ENCODE measurements around the gene KRT25. TPM values are rescaled to one million over a fixed set of nuclear protein-coding genes. Genes with fewer than 3 reads are reported as not detected.

Gene KRT25
- total and polyA plus RNA-seq, 2 of the 8 experiments (the other 6 are each of a cell fraction or from before 2014, with no cell fraction given), result not detected

GRCh38 chr17:40772101-40772500 lies 17.0 kb upstream of the KRT25 start, which contains the start of gene KRT26:
Gene KRT26 (minus strand): TSS chr17:40772201. CDS start chr17:40772113, 88 bp downstream.
- no peak within 1 kb of the TSS for H3K4me3 ChIP-seq (ENCODE audit: extremely low read depth in 1 of 4, insufficient read depth in 2 of 4, low read depth in 3 of 4, low read length in 4 of 4)
- TF ChIP-seq TCF12 (IDR thresholded peaks at IDR 0.05; ENCODE audit: low read depth, low read length), result no peak
- no peak for TF ChIP-seq JUN (IDR thresholded peaks at IDR 0.05; ENCODE audit: low read depth, low read length)
- no peak for TF ChIP-seq SIX5 (IDR thresholded peaks at IDR 0.05; ENCODE audit: low read depth, low read length)
- TF ChIP-seq SP2 (IDR thresholded peaks at IDR 0.05; ENCODE audit: low read length), result no peak
- no peak for TF ChIP-seq SIRT6 (IDR thresholded peaks at IDR 0.05; ENCODE audit: low read length)
- TF ChIP-seq SP4 (IDR thresholded peaks at IDR 0.05; ENCODE audit: low read length), result no peak
- no peak for TF ChIP-seq JUND (IDR thresholded peaks at IDR 0.05; ENCODE audit: low read length)
- no peak within 1 kb of the TSS for H2BK12ac ChIP-seq (ENCODE audit: low read depth, low read length)
- H3K23ac ChIP-seq (ENCODE audit: insufficient read length), result no peak within 1 kb of the TSS
- H3K4me2 ChIP-seq (ENCODE audit: insufficient read depth in 1 of 2, low read depth in 2 of 2, low read length in 2 of 2), result no peak within 1 kb of the TSS
- no peak within 1 kb of the TSS for H2AFZ ChIP-seq (ENCODE audit: low read length)
- no peak within 1 kb of the TSS for H3K18ac ChIP-seq (ENCODE audit: extremely low read depth, low read length)
- CTCF ChIA-PET (ENCODE audit: partially characterized antibody), result interaction anchor here (1.2 kb wide), 1 partner anchor 11 kb away, joined by 3 read pairs; no protein-coding TSS in a partner anchor
- DNase-seq (ENCODE audit: low read depth in 1 of 2, low spot score in 2 of 2), result no peak
- no peak within 1 kb of the TSS for H4K5ac ChIP-seq (ENCODE audit: insufficient read length, low read depth, low read length)
- H2BK20ac ChIP-seq (ENCODE audit: low read length), result no peak within 1 kb of the TSS
- no peak within 1 kb of the TSS for H2BK15ac ChIP-seq (ENCODE audit: low read length)
- H2AK5ac ChIP-seq (ENCODE audit: low read depth, low read length), result no peak within 1 kb of the TSS
- no peaks in the 10 kb centered on the region for H3K9me3 ChIP-seq (ENCODE audit: insufficient read depth in 2 of 2, low read depth in 1 of 2, low read length in 1 of 2)
- WGBS, 2 experiments (ENCODE audit: extremely low coverage in 1 of 2, insufficient coverage in 1 of 2, insufficient read length in 1 of 2, insufficient replicate concordance in 2 of 2, low coverage in 1 of 2, low lambda C conversion rate in 2 of 2, missing lambda C conversion rate in 1 of 2), result 87% methylated on average over 3 of the region's 3 CpGs; no CpG with 5 or more reads in 1 of the 2 experiments
- no peak within 1 kb of the TSS for H3K27ac ChIP-seq (ENCODE audit: low read depth, low read length)
- no peak within 1 kb of the TSS for H4K8ac ChIP-seq (ENCODE audit: extremely low read depth, insufficient read depth, low read length)
- POLR2A ChIA-PET (ENCODE audit: partially characterized antibody), result no interaction called here
- H3K36me3 ChIP-seq (ENCODE audit: control insufficient read depth in 2 of 4, insufficient read depth in 4 of 4, low read length in 3 of 4), result no peaks in the 10 kb centered on the region
- H2BK120ac ChIP-seq (replicated peaks; ENCODE audit: low read depth, low read length), result no peak within 1 kb of the TSS
- no peaks in the 10 kb centered on the region; a peak in 1 of 7 replicates for H3K27me3 ChIP-seq (replicated peaks in 1 of 4; ENCODE audit: control insufficient read depth in 3 of 4, extremely low read depth in 1 of 4, insufficient read depth in 3 of 4, low read length in 3 of 4)
- no peaks in the 10 kb centered on the region for H4K20me1 ChIP-seq (replicated peaks in 1 of 2; ENCODE audit: control insufficient read depth in 1 of 2, insufficient read depth in 2 of 2, low read length in 2 of 2)
- H3K4ac ChIP-seq (replicated peaks; ENCODE audit: insufficient read length, low read depth, low read length), result no peak within 1 kb of the TSS
- H3K4me1 ChIP-seq (replicated peaks in 1 of 4; ENCODE audit: control insufficient read depth in 3 of 4, insufficient read depth in 4 of 4, low read length in 3 of 4), result no peaks in the 10 kb centered on the region
- H4K91ac ChIP-seq (replicated peaks; ENCODE audit: insufficient read length, low read length), result no peak within 1 kb of the TSS
- no peak for FAIRE-seq
- H3K79me1 ChIP-seq (ENCODE audit: low read depth, low read length), result no peaks in the 10 kb centered on the region
- no peak within 1 kb of the TSS for H2BK5ac ChIP-seq (ENCODE audit: low read depth, low read length)
- H3K14ac ChIP-seq (ENCODE audit: insufficient read length), result no peak within 1 kb of the TSS
- H3K56ac ChIP-seq (replicated peaks; ENCODE audit: insufficient read length, low read depth, low read length), result no peak within 1 kb of the TSS
- no peaks in the 10 kb centered on the region for H3K79me2 ChIP-seq (ENCODE audit: control insufficient read depth in 1 of 2, insufficient read depth in 2 of 2, low read length in 2 of 2)
- H3K23me2 ChIP-seq (ENCODE audit: low read depth, low read length), result no peaks in the 10 kb centered on the region
- no peak within 1 kb of the TSS for H3K9ac ChIP-seq (replicated peaks in 1 of 4; ENCODE audit: extremely low read depth in 1 of 4, low read depth in 3 of 4, low read length in 3 of 4)
